KMS-11 (cell line): ENCODE results near the gene RRP36.

Experiments used
- H2AFZ ChIP-seq: fragments of 200-600 bp; sonication (generic); 2 replicates; pipeline ENCODE4 v1.6.1; 2016; ENCODE audit warnings: antibody characterized with exemption, mixed run types, low read depth
- H3K27ac ChIP-seq: fragments of 200-600 bp; sonication (generic); 2 replicates; pipeline ENCODE4 v1.6.1; 2016; ENCODE audit warnings: mild to moderate bottlenecking, mixed run types
- H3K27me3 ChIP-seq: fragments of 200-600 bp; sonication (generic); 2 replicates; pipeline ENCODE4 v1.6.1; 2017; ENCODE audit warnings: mild to moderate bottlenecking, low read depth, mixed run types, moderate library complexity; ENCODE audit not compliant: insufficient read depth
- H3K36me3 ChIP-seq: fragments of 200-600 bp; sonication (generic); 2 replicates; pipeline ENCODE4 v1.6.1; 2017; ENCODE audit warnings: mild to moderate bottlenecking, mixed run types; ENCODE audit not compliant: insufficient read depth
- H3K4me1 ChIP-seq: fragments of 200-600 bp; sonication (generic); 2 replicates; pipeline ENCODE4 v1.6.1; 2016; ENCODE audit warnings: mild to moderate bottlenecking, low read depth, mixed run types; ENCODE audit not compliant: poor library complexity, severe bottlenecking
- H3K4me2 ChIP-seq: fragments of 200-600 bp; sonication (generic); 2 replicates; pipeline ENCODE4 v1.7.0; 2016; ENCODE audit warnings: mild to moderate bottlenecking, mixed run types
- H3K4me3 ChIP-seq: fragments of 200-600 bp; sonication (generic); IDR thresholded peaks from 2 replicates; pipeline ENCODE4 v1.6.1; 2017; ENCODE audit warnings: low read depth, low read length, mixed read lengths; ENCODE audit not compliant: insufficient read depth
- H3K79me2 ChIP-seq: fragments of 200-600 bp; sonication (generic); 2 replicates; pipeline ENCODE4 v1.6.1; 2016; ENCODE audit warnings: low read depth, mixed run types; ENCODE audit not compliant: insufficient read depth
- H3K9ac ChIP-seq: fragments of 200-600 bp; sonication (generic); 2 replicates; pipeline ENCODE4 v1.6.1; 2016; ENCODE audit warnings: mild to moderate bottlenecking, mixed run types
- H4K20me1 ChIP-seq: fragments of 200-600 bp; sonication (generic); 2 replicates; pipeline ENCODE4 v1.6.1; 2016; ENCODE audit warnings: mild to moderate bottlenecking, mixed run types; ENCODE audit not compliant: insufficient read depth
- TF ChIP-seq, protein P1 (sequence below): fragments of 200-600 bp; sonication (generic); conservative IDR thresholded peaks from 2 replicates; pipeline ENCODE4 v1.6.1; 2017; ENCODE audit warnings: low read depth, mild to moderate bottlenecking, antibody characterized with exemption, low read length, moderate library complexity, mixed read lengths

The RRP36 gene

DNA sequence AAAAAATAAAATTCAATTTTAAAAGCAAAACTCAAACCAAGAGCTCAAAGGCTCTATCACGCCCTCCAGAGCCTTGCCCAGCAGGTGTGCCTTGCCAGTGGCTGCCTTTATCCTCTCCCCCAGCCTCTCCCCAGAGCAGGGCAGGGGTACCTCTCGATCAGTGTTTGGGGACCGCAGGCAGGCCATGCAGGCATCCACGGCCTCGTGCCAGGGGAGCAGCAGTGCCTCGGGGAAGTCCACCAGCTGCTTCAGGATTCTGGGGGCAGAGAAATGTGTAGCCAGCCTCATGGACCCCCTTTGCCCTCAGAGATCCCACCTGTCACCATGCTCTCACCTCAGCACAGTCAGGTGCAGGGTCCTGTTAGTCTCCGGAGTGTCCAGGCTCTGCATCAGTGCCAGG is 26.6 kb downstream of the RRP36 start:
- no peak overlapping the region for H3K4me2 ChIP-seq
- H3K27ac ChIP-seq = no peak overlapping the region
- peaks cover 6% of the 10 kb centered on the region; the same call in 1 of the 2 replicates for H3K79me2 ChIP-seq
- no peaks in the 10 kb centered on the region for H4K20me1 ChIP-seq
- H3K9ac ChIP-seq = no peak overlapping the region
- H2AFZ ChIP-seq = no peak overlapping the region
- H3K4me1 ChIP-seq = peaks cover 7% of the 10 kb centered on the region
- H3K27me3 ChIP-seq = no peaks in the 10 kb centered on the region
- no peaks in the 10 kb centered on the region for H3K36me3 ChIP-seq
- TF ChIP-seq, protein P1, sequence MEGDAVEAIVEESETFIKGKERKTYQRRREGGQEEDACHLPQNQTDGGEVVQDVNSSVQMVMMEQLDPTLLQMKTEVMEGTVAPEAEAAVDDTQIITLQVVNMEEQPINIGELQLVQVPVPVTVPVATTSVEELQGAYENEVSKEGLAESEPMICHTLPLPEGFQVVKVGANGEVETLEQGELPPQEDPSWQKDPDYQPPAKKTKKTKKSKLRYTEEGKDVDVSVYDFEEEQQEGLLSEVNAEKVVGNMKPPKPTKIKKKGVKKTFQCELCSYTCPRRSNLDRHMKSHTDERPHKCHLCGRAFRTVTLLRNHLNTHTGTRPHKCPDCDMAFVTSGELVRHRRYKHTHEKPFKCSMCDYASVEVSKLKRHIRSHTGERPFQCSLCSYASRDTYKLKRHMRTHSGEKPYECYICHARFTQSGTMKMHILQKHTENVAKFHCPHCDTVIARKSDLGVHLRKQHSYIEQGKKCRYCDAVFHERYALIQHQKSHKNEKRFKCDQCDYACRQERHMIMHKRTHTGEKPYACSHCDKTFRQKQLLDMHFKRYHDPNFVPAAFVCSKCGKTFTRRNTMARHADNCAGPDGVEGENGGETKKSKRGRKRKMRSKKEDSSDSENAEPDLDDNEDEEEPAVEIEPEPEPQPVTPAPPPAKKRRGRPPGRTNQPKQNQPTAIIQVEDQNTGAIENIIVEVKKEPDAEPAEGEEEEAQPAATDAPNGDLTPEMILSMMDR = no peak
- no peak overlapping the region for H3K4me3 ChIP-seq

DNA sequence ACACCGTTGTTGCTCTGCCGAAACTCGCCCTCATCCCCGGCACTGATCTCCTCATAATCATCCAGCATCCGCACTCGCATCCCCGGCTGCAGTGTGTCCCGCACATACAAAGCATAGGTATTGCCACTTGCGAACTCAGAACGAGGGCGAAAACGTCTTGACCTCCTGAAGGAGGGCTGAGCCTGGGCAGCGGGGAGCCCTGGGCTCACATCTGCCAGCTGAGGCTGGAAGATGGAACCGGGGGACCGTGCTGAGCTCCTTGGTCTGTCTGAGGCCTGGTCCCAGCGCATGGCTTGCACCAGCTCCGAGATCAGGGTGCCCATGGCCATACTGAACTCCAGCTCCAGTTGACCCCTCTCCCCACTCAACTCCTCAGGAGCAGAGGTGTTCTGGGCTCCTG is 29.6 kb downstream of the RRP36 start:
- Histone ChIP-seq H3K27me3 (no peaks in the 10 kb centered on the region), H3K9ac (no peak overlapping the region)

DNA sequence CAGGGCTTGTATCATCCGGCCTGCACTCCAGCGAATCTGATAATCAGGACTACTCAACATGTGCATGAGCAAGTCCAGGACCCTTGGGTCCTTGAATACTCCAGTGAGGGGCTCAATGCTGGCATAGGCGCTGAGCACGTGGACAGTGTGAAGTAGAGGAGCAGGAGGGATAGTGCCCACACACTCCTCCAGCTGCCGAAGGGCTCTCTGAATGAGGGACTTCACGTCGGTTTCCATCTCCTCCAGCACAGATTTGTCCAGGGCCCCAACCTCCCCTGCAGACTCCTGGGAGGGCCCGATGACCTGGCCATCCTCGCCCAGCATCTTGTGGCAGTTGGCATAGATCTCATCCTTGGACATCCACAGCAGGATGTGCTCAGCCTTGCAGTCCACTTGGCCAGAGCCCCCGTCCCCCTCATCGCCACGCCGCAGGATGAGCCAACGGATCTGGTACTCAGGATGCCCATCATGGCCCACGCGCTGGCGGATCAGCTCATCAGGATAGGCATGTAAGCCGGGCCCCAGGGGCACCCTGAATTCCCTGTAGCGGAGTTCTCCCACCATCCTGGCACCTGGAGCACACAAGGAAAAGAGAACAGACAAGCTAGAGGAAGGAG is 30.9 kb downstream of the RRP36 start:
- Histone ChIP-seq H3K9ac (peak overlapping the region; percentile 79; the same call in 1 of the 2 replicates), H2AFZ (no peak overlapping the region), H3K27ac (no peak overlapping the region), H3K4me3 (no peak overlapping the region), H4K20me1 (no peaks in the 10 kb centered on the region), H3K4me2 (peak overlapping the region; percentile 74), H3K79me2 (peaks cover 9% of the 10 kb centered on the region; the same call in 1 of the 2 replicates), H3K36me3 (no peaks in the 10 kb centered on the region), H3K27me3 (no peaks in the 10 kb centered on the region), H3K4me1 (peaks cover 12% of the 10 kb centered on the region)
- TF ChIP-seq, protein P1 = no peak

More for the DNA sequence above, 29.6 kb downstream of the RRP36 start:
- TF ChIP-seq, protein P1 = no peak
- Histone ChIP-seq H2AFZ (no peak overlapping the region), H3K27ac (no peak overlapping the region), H3K4me3 (no peak overlapping the region), H3K4me2 (no peak overlapping the region), H4K20me1 (no peaks in the 10 kb centered on the region), H3K36me3 (no peaks in the 10 kb centered on the region), H3K79me2 (peaks cover 9% of the 10 kb centered on the region; the same call in 1 of the 2 replicates), H3K4me1 (peaks cover 12% of the 10 kb centered on the region)

DNA sequence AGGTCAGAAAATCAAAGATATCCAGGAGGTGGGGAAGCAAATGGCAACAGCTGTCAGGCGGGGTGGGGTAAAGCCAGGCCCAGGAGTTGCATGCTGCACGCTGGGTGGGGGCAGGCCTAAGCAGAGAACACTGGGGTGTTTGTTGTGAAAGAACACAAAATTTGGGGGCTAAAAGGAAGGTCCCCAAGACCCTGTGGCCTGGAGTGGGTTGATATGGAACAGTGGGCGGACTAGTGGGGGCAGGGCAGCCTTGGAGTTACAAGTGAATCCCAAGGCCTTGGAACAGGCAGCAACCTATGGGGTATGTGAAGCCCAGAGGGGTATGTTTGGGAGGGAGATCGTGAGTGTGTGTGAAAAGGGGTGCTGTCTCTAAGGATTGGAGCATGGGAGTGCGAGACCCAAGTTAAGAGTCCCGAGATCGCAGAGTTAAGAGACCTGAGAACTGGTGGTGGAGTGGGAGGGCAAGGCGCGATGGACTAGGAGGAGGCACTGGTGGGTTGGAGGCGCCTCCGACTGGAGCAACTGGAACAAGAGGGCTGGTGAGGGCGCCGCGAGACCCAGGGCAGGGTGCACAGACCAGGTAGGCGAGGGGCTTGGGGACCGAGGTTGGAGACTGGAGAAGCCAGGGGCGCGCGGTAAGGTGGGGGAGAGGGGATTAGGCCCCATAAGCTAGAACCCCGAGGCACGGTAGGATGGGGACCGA is 31.6 kb downstream of the RRP36 start:
- Histone ChIP-seq H3K36me3 (no peaks in the 10 kb centered on the region), H4K20me1 (no peaks in the 10 kb centered on the region), H3K4me2 (peak overlapping the region; percentile 74), H3K27ac (peak overlapping the region; percentile 47), H3K27me3 (no peaks in the 10 kb centered on the region), H3K79me2 (peaks cover 11% of the 10 kb centered on the region), H3K4me3 (no peak overlapping the region), H2AFZ (peak overlapping the region; percentile 55; the same call in 1 of the 2 replicates), H3K9ac (peak overlapping the region; percentile 79), H3K4me1 (peaks cover 14% of the 10 kb centered on the region)
- TF ChIP-seq, protein P1 = no peak
